Measurements from ENCODE around the gene RNU11.
"Not testable (repeated sequence)": the region's sequence is repeated elsewhere in the genome, so short reads cannot be mapped to it uniquely, and the experiment has no call there.

DNA sequence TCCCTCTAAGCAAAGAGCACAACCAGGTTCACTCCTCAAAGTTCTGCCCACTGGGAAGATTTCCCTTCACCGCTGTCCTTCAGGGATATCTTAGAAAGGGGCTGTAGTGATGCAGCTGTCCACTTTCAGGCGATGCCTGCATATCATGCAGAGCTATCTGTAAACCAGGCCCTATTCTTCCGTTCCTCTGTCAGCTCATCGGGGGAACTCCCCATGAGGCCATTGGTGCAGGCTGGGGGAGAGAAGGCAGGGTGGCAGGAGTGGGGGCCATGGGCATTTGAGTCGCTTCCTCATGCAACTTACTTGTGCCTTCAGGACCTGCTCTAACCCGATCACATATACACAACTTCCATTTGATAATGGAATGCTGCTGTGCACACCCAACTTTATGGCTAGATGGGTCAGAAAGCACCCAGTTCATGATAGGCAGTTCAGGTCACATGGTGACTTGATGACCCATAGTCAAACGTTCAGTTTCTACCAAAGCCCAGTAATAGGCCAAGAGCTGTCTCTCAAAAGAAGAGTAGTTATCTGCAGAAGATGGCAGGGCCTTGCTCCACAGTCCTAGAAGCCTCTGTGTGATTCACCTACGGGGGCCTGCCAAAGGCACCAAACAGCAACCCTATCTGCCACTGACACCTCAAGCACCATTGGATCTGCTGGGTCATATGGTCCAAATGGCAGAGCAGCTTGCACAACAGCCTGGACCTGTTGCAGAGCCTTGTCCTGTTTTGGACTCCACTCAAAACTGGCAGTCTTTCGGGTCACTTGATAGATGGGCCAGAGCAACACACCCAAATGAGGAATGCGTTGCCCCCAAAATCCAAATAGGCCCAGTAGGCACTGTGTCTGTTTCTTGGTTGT, 7.3 kb downstream of the RNU11 start:
- TF ChIP-seq, protein P1, sequence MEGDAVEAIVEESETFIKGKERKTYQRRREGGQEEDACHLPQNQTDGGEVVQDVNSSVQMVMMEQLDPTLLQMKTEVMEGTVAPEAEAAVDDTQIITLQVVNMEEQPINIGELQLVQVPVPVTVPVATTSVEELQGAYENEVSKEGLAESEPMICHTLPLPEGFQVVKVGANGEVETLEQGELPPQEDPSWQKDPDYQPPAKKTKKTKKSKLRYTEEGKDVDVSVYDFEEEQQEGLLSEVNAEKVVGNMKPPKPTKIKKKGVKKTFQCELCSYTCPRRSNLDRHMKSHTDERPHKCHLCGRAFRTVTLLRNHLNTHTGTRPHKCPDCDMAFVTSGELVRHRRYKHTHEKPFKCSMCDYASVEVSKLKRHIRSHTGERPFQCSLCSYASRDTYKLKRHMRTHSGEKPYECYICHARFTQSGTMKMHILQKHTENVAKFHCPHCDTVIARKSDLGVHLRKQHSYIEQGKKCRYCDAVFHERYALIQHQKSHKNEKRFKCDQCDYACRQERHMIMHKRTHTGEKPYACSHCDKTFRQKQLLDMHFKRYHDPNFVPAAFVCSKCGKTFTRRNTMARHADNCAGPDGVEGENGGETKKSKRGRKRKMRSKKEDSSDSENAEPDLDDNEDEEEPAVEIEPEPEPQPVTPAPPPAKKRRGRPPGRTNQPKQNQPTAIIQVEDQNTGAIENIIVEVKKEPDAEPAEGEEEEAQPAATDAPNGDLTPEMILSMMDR (IDR thresholded peaks at IDR 0.05): not testable (repeated sequence)
- not testable (repeated sequence) for TF ChIP-seq POLR2A (IDR thresholded peaks at IDR 0.05; ENCODE audit: low read length); EP300 (IDR thresholded peaks at IDR 0.05); KDM1A (IDR thresholded peaks at IDR 0.05; ENCODE audit: low read depth)

Measured in A549 (cell line).